ENCODE data around the gene MAPKAPK2. TPM values are rescaled to one million over a fixed set of nuclear protein-coding genes. Genes with fewer than 3 reads are reported as not detected.

MAPKAPK2 gene
- total and polyA plus RNA-seq, 2 donors (not counting 1 experiment from before 2014, with no cell fraction given): 60.3 to 85.8 TPM

GRCh38 chr1:206635080-206635977 lies 49.4 kb upstream of the MAPKAPK2 start, which contains the start of gene DYRK3:
Gene DYRK3 (plus strand): TSS chr1:206635536. CDS start chr1:206635704, 168 bp downstream.
- intact Hi-C loops (cut with micrococcal nuclease): loop anchor here (1.0 to 10.0 kb wide), 7 partner anchors 23 to 419 kb away; partner anchors contain the start of genes EIF2D, PFKFB2 and YOD1
- H3K9me3 Mint-ChIP-seq (ENCODE audit: insufficient read depth): no peaks in the 10 kb centered on the region
- no peaks in the 10 kb centered on the region for H3K9me3 ChIP-seq (ENCODE audit: control extremely low read depth in 1 of 3, control insufficient read depth in 2 of 3, insufficient read depth in 1 of 3, low read length in 2 of 3)
- H2AFZ ChIP-seq (ENCODE audit: insufficient read depth, low read depth, low read length, poor library complexity, severe bottlenecking): peak within 1 kb of the TSS; percentile 74
- DNase-seq (peak; percentile 89), ATAC-seq (ENCODE audit: low read depth) (peak; percentile 93)
- H3K4me3 ChIP-seq (ENCODE audit: control extremely low read depth in 1 of 5, extremely low read depth in 1 of 5, insufficient read depth in 1 of 5, low read depth in 2 of 5, low read length in 4 of 5): peak within 1 kb of the TSS; percentile 54 to 77 (median 67)
- peaks cover 0 to 11% (median 7%) of the 10 kb centered on the region in 4 experiments for H3K27me3 ChIP-seq (replicated peaks in 1 of 4; ENCODE audit: control extremely low read depth in 1 of 4, control insufficient read depth in 3 of 4, insufficient read depth in 4 of 4, low read length in 3 of 4)
- H3K4me2 ChIP-seq (replicated peaks; ENCODE audit: low read depth, low read length, poor library complexity, severe bottlenecking): peak within 1 kb of the TSS; percentile 95
- H3K9ac ChIP-seq (ENCODE audit: low read length): peak within 1 kb of the TSS; percentile 63
- H3K79me2 ChIP-seq (ENCODE audit: control insufficient read depth, insufficient read depth, low read length): no peaks in the 10 kb centered on the region
- peaks cover 17 to 22% of the 10 kb centered on the region in 2 donors for H3K4me1 ChIP-seq (ENCODE audit: control insufficient read depth in 2 of 2, insufficient read depth in 2 of 2, low read length in 2 of 2)
- TF ChIP-seq, protein P1, sequence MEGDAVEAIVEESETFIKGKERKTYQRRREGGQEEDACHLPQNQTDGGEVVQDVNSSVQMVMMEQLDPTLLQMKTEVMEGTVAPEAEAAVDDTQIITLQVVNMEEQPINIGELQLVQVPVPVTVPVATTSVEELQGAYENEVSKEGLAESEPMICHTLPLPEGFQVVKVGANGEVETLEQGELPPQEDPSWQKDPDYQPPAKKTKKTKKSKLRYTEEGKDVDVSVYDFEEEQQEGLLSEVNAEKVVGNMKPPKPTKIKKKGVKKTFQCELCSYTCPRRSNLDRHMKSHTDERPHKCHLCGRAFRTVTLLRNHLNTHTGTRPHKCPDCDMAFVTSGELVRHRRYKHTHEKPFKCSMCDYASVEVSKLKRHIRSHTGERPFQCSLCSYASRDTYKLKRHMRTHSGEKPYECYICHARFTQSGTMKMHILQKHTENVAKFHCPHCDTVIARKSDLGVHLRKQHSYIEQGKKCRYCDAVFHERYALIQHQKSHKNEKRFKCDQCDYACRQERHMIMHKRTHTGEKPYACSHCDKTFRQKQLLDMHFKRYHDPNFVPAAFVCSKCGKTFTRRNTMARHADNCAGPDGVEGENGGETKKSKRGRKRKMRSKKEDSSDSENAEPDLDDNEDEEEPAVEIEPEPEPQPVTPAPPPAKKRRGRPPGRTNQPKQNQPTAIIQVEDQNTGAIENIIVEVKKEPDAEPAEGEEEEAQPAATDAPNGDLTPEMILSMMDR (IDR thresholded peaks at IDR 0.05): no peak
- TF ChIP-seq EZH2 (IDR thresholded peaks at IDR 0.05; ENCODE audit: borderline replicate concordance, insufficient read depth, low read depth, low read length, poor library complexity, severe bottlenecking): no peak
- no peak within 1 kb of the TSS for H3K27ac ChIP-seq (ENCODE audit: low read length in 2 of 2)
- peak within 1 kb of the TSS; percentile 92 for H3K4me3 Mint-ChIP-seq
- no peaks in the 10 kb centered on the region for H4K20me1 ChIP-seq (ENCODE audit: control insufficient read depth, insufficient read depth, low read length, poor library complexity, severe bottlenecking)
- H3K36me3 ChIP-seq (replicated peaks in 1 of 2; ENCODE audit: control extremely low read depth in 1 of 2, control insufficient read depth in 1 of 2, extremely low read depth in 1 of 2, insufficient read depth in 2 of 2, low read length in 1 of 2): no peaks in the 10 kb centered on the region
- peaks cover 29% of the 10 kb centered on the region for H3K4me1 Mint-ChIP-seq
- under 1% methylated on average over 70 of the region's 84 CpGs for WGBS (ENCODE audit: insufficient coverage)
- peak within 1 kb of the TSS; percentile 74 for H3K27ac Mint-ChIP-seq
- ChIA-PET POLR2A (interaction anchor here (1.0 to 1.5 kb wide), 3 partner anchors 23 to 347 kb away, joined by 3 to 5 read pairs (median 4); partner anchors contain the start of gene EIF2D), CTCF (interaction anchor here (0.6 to 13.1 kb wide), 31 partner anchors 8 to 413 kb away, joined by 3 to 217 read pairs (median 4); partner anchors contain the start of genes EIF2D and IKBKE)
- H3K27me3 Mint-ChIP-seq: peaks cover 7% of the 10 kb centered on the region
